ENCODE measurements around the gene SDHC.
"Not testable (repeated sequence)": the region's sequence is repeated elsewhere in the genome, so short reads cannot be mapped to it uniquely, and the experiment has no call there.

Gene SDHC

GRCh38 chr1:161389158-161389557, 75.0 kb downstream of the SDHC start:
- not testable (repeated sequence) for DNase-seq

DNA sequence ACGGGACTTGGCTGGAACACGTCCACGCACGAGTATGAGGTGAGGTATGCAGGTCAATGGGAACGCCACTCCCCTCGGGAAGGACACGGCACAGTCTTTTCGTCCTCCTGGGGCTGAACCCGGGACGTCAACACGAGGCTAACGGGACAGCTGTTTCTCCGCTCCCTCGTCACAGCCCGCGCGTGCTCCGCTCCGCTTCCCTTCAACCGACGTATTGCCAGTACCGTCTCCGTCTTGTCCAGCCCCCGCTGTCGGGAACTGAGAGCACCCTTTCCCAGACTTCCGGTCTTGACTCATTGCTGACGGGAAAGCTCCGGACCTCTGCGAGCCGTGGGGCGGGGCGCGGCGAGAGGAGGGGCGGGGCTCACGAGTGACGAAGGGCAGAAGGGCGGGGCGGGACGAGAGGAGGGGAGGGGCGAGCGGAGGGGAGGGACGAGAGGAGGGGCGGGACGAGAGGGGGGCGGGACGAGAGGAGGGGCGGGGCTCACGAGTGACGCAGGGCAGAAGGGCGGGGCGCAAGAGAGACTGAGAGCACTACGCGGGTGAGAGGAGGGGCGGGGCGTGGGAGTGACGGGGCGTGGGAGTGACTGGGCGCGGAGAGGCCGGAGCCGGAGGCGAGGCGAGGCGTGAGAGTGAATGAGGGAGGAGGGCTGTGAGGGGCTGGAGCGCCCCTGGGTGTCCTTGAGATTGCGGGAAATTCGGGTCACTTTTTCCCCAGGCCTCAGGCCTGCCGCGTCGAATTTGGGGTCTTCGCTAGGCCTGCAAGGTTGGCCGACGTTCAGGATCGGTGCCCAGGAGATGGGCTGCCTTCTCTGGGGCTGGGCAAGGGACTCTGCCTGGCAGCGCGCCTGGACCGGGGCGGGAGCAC, 75.7 kb downstream of the SDHC start:
- DNase-seq: peak; percentile 97

- no peak for DNase-seq
These were observed 76.3 kb downstream of the SDHC start for GRCh38 chr1:161390559-161390858.

- DNase-seq: not testable (repeated sequence)
These were observed 77.0 kb downstream of the SDHC start for GRCh38 chr1:161391136-161391535.

DNA sequence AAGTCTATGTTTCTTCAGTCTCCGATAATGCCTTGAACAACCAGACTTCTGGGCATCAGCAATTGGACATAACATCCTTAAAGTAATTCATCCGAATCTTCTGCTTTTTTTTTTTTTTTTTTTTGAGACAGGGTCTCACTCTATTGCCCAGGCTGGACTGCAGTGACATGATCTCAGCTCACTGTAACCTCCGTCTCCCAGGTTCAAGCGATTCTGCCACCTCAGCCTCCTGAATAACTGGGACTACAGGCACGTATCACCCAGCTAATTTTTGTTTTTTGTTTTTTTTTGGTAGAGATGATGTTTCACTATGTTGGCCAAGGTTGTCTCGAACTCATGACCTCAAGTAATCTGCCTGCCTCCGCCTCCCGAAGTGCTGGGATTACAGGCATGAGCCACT, 77.4 kb downstream of the SDHC start:
- no peak for DNase-seq

GRCh38 chr1:161393151-161393550, 79.0 kb downstream of the SDHC start:
- DNase-seq: no peak

DNA sequence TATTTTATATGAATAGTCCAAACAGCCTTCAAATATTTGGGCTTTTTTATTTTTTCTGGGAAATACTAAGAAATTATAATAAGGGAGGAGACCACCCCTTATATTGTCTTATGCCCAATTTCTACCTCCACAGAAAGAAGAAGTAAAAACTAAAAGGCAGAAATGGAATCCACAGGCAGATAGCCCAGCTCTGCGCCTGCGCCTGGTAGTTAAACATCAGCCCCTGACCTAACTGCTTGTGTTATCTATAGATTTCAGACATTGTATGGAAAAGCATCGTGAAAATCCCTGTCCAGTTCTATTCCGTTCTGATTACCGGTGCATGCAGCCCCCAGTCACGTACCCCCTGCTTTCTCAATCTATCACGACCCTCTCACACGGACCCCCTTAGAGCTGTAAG, 82.9 kb downstream of the SDHC start:
- DNase-seq: not testable (repeated sequence)

- no peak for DNase-seq
These were observed 84.7 kb downstream of the SDHC start for GRCh38 chr1:161398900-161399256.

DNA sequence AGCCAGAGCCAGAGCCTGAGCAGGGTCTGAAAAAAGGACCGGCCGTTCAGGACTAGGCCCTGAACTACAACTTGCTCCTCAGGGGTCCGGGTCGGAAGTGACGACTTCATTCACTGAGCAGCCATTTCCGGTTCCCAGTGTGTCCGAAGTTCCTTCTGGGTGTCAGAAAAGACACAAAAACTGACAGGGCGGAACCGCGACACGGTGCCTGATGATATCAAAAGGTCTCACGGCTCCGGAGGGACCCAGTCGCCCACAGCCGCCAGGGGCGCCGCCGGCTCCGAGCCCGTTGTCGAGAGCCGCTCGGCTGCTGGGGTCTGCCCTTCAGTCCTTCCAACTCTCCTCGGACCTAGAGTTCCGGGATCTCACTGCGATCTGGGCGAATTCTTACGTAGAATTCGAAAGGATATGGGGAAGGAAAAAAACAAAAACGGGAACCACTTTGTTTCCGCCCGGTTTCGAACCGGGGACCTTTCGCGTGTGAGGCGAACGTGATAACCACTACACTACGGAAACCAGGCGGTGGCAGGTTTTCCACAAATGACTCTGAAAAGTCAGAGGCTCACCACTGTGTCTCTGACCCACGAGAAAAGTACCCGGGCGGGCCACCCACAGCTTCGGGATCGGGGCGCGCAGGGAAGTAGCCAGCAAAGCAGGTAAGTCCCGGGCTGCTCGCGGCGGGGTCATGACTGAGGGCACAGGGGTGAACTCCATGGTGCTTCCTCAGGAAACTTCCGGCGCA, 85.2 kb downstream of the SDHC start:
- peak; percentile 98 for DNase-seq

DNA sequence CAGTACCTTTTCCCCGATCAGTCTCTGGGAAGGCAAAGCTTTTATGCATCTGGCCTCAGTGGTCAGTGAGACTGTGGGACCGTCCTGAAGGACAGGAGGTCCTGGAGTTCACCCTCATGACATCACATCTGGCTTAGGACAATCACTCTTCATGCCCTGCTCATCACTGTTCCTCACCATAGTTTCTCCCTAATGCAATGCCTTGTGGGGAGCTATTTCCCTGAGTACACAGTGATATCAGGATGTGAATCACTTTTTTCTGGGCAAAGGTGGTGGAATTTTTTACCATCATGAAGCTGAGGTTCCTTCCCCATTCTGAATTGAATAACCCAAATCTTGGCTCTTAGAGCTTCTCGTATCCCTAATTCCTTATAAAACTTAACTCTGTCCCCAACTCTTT, 88.3 kb downstream of the SDHC start:
- DNase-seq: no peak

DNA sequence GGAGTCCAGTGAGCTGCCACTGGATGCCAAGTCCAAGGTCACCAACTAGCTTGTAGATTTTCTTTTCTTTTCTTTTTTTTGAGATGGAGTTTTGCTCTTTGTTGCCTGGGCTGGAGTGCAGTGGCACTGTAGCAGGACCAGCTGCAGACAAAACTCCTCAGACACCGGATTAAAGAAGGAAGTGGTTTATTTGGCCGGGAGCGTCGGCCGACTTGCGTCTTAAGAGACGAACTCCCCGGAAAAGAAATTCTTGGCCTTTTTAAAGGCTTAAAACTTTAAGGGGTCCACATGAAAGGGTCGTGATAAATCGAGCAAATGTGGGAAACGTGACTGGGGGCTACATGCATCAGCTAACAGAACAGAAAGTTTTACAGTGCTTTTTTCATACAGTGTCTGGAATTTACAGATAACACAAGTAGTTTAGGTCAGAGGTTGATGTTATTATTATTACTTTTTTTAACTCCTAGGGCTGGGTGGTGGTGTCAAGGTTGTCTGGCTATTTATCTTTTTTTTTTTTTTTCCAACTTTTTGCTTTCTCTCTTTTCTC, 89.9 kb downstream of the SDHC start:
- DNase-seq: no peak

DNA sequence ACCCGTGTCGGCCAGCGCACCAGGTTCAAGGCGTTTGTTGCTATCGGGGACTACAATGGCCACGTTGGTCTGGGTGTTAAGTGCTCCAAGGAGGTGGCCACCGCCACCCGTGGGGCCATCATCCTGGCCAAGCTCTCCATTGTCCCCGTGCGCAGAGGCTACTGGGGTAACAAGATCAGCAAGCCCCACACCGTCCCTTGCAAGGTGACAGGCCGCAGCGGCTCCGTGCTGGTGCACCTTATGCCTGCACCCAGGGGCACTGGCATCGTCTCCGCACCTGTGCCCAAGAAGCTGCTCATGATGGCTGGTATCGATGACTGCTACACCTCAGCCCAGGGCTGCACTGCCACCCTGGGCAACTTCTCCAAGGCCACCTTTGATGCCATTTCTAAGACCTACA, 92.4 kb downstream of the SDHC start:
- DNase-seq: not testable (repeated sequence)

DNA sequence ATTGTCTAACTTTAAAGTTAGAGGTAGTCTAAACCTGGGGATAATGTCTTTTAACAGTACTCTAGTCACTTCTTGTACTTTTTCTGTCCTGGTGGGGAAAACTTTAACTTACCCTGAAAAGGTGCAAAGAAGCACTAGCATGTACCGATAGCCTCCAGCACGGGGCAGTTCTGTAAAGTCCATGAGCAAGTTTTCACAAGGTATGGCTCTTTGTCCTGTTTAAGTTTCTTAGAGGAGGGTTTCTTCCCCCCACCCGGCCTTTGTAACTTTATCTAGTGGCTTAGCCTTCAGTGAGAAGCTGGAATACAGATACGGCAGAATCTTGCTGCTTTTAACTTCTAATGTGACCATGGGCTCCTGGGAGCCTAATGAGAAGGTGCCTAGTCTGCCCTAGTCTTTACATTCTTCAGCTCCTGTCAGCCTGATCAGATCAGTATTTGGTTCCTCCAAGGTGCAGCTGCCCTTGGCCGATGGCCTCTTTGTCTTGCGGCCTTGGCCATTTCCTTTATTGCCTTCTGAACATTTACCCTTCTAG, 93.3 kb downstream of the SDHC start:
- no peak for DNase-seq

DNA sequence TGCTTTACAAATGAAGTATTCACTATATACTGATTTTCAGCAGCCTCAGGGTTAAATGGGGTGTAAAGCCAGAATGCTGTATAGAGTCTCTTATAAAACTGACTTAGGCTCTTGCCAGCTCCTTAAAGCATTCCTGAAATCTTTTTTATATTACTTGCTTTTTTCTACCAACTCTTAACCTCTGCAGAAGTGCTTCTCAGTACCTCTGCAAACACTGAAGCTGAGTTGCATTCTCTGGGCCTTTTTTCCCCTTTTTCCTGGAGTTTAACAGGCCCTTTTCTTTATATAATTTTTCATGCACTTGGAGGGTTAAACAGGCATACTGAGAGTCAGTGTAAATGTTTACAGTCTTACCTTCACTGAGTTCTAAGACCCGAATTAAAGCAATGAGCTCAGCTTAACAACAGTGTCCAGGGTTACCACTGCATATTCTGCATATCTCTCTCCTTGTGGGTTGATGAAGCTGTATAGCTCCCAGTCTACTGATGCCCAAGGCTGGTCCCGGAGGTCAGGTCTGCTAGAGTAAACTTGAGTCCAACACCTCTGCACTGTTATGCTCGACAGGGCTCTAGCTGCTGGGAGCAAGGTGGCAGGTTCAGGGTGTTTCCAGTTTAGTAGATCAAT, 94.4 kb downstream of the SDHC start:
- no peak for DNase-seq

GRCh38 chr1:161409848-161410635, 95.9 kb downstream of the SDHC start:
- DNase-seq: peak; percentile 71

DNA sequence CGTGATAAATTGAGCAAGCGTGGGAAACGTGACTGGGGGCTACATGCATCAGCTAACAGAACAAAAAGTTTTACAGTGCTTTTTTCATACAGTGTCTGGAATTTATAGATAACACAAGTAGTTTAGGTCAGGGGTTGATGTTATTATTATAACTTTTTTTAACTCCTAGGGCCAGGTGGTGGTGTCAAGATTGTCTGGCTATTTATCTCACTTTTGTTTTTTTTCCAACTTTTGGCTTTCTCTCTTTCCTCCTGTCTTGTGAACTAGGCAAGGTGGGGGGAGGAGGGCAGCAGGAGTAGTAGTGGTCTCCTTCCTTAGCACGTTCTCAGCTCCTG, 96.4 kb downstream of the SDHC start:
- DNase-seq: not testable (repeated sequence)
